Liver (tissue), 9 donors: ENCODE measurements around the gene GATA3. TPM values are rescaled to one million over a fixed set of nuclear protein-coding genes. Genes with fewer than 3 reads are reported as not detected.

Experiments
- DNase-seq: peaks from one replicate; pipeline ENCODE4 v3.0.0-alpha.2; 2017; ENCODE audit warnings: low spot score
- H3K27ac ChIP-seq, 2 donors: one replicate each; pipeline ENCODE4 v1.7.0; 2013; ENCODE audit warnings: inconsistent platforms in 2 of 2, low read length in 2 of 2, control low read depth in 1 of 2, low read depth in 1 of 2, mild to moderate bottlenecking in 1 of 2
- H3K27me3 ChIP-seq, 4 donors: one replicate each; pipeline versions ENCODE4 v1.6.1 to v1.7.0; 2013; ENCODE audit warnings: low read length in 3 of 4, inconsistent platforms in 1 of 4, mild to moderate bottlenecking in 1 of 4, moderate library complexity in 1 of 4; ENCODE audit not compliant: control insufficient read depth in 4 of 4, insufficient read depth in 4 of 4
- H3K36me3 ChIP-seq, 4 donors: one replicate each; pipeline versions ENCODE4 v1.6.1 to v1.7.0; 2013; ENCODE audit warnings: low read length in 3 of 4, mild to moderate bottlenecking in 3 of 4, low read depth in 1 of 4, moderate library complexity in 1 of 4; ENCODE audit not compliant: control insufficient read depth in 4 of 4, insufficient read depth in 3 of 4
- H3K4me1 ChIP-seq, 4 donors: one replicate each; pipeline versions ENCODE4 v1.6.1 to v1.7.0; 2013; ENCODE audit warnings: low read length in 3 of 4, mild to moderate bottlenecking in 3 of 4, moderate library complexity in 1 of 4; ENCODE audit not compliant: control insufficient read depth in 4 of 4, insufficient read depth in 4 of 4
- H3K4me3 ChIP-seq, 3 donors: one replicate each; pipeline versions ENCODE4 v1.6.1 to v1.7.0; 2013; ENCODE audit warnings: low read length in 3 of 3, control low read depth in 1 of 3, low read depth in 1 of 3, mild to moderate bottlenecking in 1 of 3
- H3K9ac ChIP-seq, 2 donors: one replicate each; pipeline ENCODE4 v1.7.0; 2013; ENCODE audit warnings: low read length in 2 of 2, mild to moderate bottlenecking in 2 of 2, moderate library complexity in 2 of 2, control low read depth in 1 of 2, low read depth in 1 of 2
- H3K9me3 ChIP-seq, 4 donors: one replicate each; pipeline versions ENCODE4 v1.6.1 to v1.7.0; 2013; ENCODE audit warnings: low read length in 3 of 4; ENCODE audit not compliant: control insufficient read depth in 4 of 4
- EGR1 ChIP-seq, 2 donors: IDR thresholded peaks; 2 replicates each; pipeline ENCODE4 v1.6.1; 2016 to 2018; ENCODE audit warnings: antibody characterized with exemption in 2 of 2, low read depth in 2 of 2
- FOXA1 ChIP-seq: IDR thresholded peaks from 2 replicates; pipeline ENCODE4 v1.6.1; 2016; ENCODE audit warnings: antibody characterized with exemption
- FOXA2 ChIP-seq: IDR thresholded peaks from 2 replicates; pipeline ENCODE4 v1.6.1; 2016; ENCODE audit warnings: antibody characterized with exemption
- GABPA ChIP-seq, 2 donors: IDR thresholded peaks in 1 of 2; conservative IDR thresholded peaks in 1 of 2; 2 replicates each; pipeline ENCODE4 v1.6.1; 2016; ENCODE audit warnings: antibody characterized with exemption in 2 of 2, mild to moderate bottlenecking in 1 of 2, moderate library complexity in 1 of 2
- HNF4A ChIP-seq, 2 donors: conservative IDR thresholded peaks; 2 replicates each; pipeline ENCODE4 v1.6.1; 2016; ENCODE audit warnings: antibody characterized with exemption in 2 of 2, mild to moderate bottlenecking in 2 of 2
- HNF4G ChIP-seq: IDR thresholded peaks from 2 replicates; pipeline ENCODE4 v1.6.1; 2016; ENCODE audit warnings: antibody characterized with exemption
- JUND ChIP-seq, 2 donors: IDR thresholded peaks; 2 replicates each; pipeline ENCODE4 v1.6.1; 2016; ENCODE audit warnings: antibody characterized with exemption in 2 of 2
- NR2F2 ChIP-seq: IDR thresholded peaks from 2 replicates; pipeline ENCODE4 v1.6.1; 2016; ENCODE audit warnings: antibody characterized with exemption
- RAD21 ChIP-seq, 2 donors: IDR thresholded peaks; 2 replicates each; pipeline ENCODE4 v1.6.1; 2016; ENCODE audit warnings: antibody characterized with exemption in 2 of 2, mild to moderate bottlenecking in 2 of 2
- RXRA ChIP-seq, 2 donors: IDR thresholded peaks; 2 replicates each; pipeline ENCODE4 v1.6.1; 2017 to 2018; ENCODE audit warnings: antibody characterized with exemption in 2 of 2, mild to moderate bottlenecking in 1 of 2
- SP1 ChIP-seq: IDR thresholded peaks from 2 replicates; pipeline ENCODE4 v1.6.1; 2018; ENCODE audit warnings: antibody characterized with exemption, mild to moderate bottlenecking
- TAF1 ChIP-seq: conservative IDR thresholded peaks from 2 replicates; pipeline ENCODE4 v1.6.1; 2016; ENCODE audit warnings: antibody characterized with exemption, mild to moderate bottlenecking
- YY1 ChIP-seq: IDR thresholded peaks from 2 replicates; pipeline ENCODE4 v1.6.1; 2016; ENCODE audit warnings: antibody characterized with exemption, mild to moderate bottlenecking
- WGBS: extraction: QIAGEN DNeasy Blood & Tissue Kit; methylation state at CpG from one replicate; pipeline ENCODE4 v1.1.7; 2013; 5-methylcytosine and 5-hydroxymethylcytosine counted together
- polyA plus RNA-seq, 2 donors: library from polyadenylated mRNA; stranded (reverse) in 1 of 2; unstranded in 1 of 2; fragments of 200-250 nt in 1 of 2; fragments of >200 nt in 1 of 2; fragmentation: Nextera tagmentation in 1 of 2; extraction: Ambion mirVana in 1 of 2; gene quantifications; one replicate each; pipeline versions ENCODE4 v1.2.1 to v1.2.3, GENCODE V29; 2013 to 2015
- total RNA-seq, 2 donors: library from RNA; depleted of rRNA; stranded (reverse); fragments of >200 nt; gene quantifications; one replicate each; pipeline ENCODE4 v1.2.3, GENCODE V29; 2014
- TF ChIP-seq, protein P1 (sequence below): fragments of 150-350 bp; IDR thresholded peaks from 2 replicates; pipeline ENCODE4 v1.5.1; 2017; ENCODE audit warnings: improper control_type of control experiment, low read depth, low read length; ENCODE audit not compliant: missing input control
- TF ChIP-seq, protein P2 (sequence below): IDR thresholded peaks from 2 replicates; pipeline ENCODE4 v1.6.1; 2016; ENCODE audit warnings: antibody characterized with exemption
- TF ChIP-seq, protein P3 (sequence below): IDR thresholded peaks from 2 replicates; pipeline ENCODE4 v1.6.1; 2016; ENCODE audit warnings: antibody characterized with exemption, mild to moderate bottlenecking
- TF ChIP-seq, protein P4 (sequence below): IDR thresholded peaks from 2 replicates; pipeline ENCODE4 v1.6.1; 2016; ENCODE audit warnings: antibody characterized with exemption
- TF ChIP-seq, protein P5 (sequence below): IDR thresholded peaks from 2 replicates; pipeline ENCODE4 v1.6.1; 2016; ENCODE audit warnings: antibody characterized with exemption
- donor health status: healthy.
- donor health status: healthy.
- donor health status: healthy.
- donor health status: healthy.
- donor health status: healthy.

The GATA3 gene
- total and polyA plus RNA-seq, 4 donors: 0.08 to 0.51 (median 0.21) TPM

DNA sequence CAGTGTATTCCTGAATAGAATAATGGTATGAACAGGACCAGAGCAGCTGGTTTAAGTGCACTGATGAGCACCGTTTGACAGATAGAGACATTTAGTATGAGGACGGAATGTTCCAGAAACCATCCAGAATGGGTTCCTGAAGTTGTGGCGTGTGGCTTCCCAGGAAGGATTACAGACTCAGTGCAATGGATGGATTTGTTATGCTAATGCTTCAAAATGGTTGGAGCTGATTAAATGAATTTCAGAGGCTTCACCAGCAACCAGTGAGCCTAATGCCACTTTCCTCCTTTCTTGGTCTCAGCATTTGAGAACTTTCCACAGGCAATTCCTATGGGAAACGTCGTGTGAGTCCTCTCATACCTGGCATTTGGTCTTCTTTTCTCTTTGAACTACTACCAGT is 9.9 kb downstream of the GATA3 start:
- Histone ChIP-seq H3K9me3 (no peaks in the 10 kb centered on the region), H3K27me3 (peaks cover 0 to 2% (median 0%) of the 10 kb centered on the region in 4 donors), H3K4me3 (no peak overlapping the region), H3K27ac (no peak overlapping the region), H3K4me1 (no peaks in the 10 kb centered on the region), H3K36me3 (no peaks in the 10 kb centered on the region), H3K9ac (no peak overlapping the region)
- WGBS: 55% methylated on average over 5 of the region's 5 CpGs
- DNase-seq: no peak
- TF ChIP-seq YY1: no peak
- no peak for TF ChIP-seq GABPA (IDR thresholded peaks at IDR 0.05 in 1 of 2, conservative IDR thresholded peaks at IDR 0.05 in 1 of 2)
- no peak for TF ChIP-seq HNF4A (conservative IDR thresholded peaks at IDR 0.05)
- no peak for TF ChIP-seq NR2F2
- TF ChIP-seq, protein P1, sequence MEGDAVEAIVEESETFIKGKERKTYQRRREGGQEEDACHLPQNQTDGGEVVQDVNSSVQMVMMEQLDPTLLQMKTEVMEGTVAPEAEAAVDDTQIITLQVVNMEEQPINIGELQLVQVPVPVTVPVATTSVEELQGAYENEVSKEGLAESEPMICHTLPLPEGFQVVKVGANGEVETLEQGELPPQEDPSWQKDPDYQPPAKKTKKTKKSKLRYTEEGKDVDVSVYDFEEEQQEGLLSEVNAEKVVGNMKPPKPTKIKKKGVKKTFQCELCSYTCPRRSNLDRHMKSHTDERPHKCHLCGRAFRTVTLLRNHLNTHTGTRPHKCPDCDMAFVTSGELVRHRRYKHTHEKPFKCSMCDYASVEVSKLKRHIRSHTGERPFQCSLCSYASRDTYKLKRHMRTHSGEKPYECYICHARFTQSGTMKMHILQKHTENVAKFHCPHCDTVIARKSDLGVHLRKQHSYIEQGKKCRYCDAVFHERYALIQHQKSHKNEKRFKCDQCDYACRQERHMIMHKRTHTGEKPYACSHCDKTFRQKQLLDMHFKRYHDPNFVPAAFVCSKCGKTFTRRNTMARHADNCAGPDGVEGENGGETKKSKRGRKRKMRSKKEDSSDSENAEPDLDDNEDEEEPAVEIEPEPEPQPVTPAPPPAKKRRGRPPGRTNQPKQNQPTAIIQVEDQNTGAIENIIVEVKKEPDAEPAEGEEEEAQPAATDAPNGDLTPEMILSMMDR: no peak
- no peak for TF ChIP-seq FOXA1
- no peak for TF ChIP-seq FOXA2
- no peak for TF ChIP-seq TAF1
- TF ChIP-seq, protein P2, sequence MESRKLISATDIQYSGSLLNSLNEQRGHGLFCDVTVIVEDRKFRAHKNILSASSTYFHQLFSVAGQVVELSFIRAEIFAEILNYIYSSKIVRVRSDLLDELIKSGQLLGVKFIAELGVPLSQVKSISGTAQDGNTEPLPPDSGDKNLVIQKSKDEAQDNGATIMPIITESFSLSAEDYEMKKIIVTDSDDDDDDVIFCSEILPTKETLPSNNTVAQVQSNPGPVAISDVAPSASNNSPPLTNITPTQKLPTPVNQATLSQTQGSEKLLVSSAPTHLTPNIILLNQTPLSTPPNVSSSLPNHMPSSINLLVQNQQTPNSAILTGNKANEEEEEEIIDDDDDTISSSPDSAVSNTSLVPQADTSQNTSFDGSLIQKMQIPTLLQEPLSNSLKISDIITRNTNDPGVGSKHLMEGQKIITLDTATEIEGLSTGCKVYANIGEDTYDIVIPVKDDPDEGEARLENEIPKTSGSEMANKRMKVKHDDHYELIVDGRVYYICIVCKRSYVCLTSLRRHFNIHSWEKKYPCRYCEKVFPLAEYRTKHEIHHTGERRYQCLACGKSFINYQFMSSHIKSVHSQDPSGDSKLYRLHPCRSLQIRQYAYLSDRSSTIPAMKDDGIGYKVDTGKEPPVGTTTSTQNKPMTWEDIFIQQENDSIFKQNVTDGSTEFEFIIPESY: no peak
- TF ChIP-seq SP1: no peak
- no peak for TF ChIP-seq JUND (IDR thresholded peaks at IDR 0.05)
- TF ChIP-seq HNF4G: no peak
- TF ChIP-seq RXRA (IDR thresholded peaks at IDR 0.05): no peak
- no peak for TF ChIP-seq RAD21 (IDR thresholded peaks at IDR 0.05)
- TF ChIP-seq EGR1 (IDR thresholded peaks at IDR 0.05; ENCODE audit: low read depth in 2 of 2): no peak
- TF ChIP-seq, protein P3, sequence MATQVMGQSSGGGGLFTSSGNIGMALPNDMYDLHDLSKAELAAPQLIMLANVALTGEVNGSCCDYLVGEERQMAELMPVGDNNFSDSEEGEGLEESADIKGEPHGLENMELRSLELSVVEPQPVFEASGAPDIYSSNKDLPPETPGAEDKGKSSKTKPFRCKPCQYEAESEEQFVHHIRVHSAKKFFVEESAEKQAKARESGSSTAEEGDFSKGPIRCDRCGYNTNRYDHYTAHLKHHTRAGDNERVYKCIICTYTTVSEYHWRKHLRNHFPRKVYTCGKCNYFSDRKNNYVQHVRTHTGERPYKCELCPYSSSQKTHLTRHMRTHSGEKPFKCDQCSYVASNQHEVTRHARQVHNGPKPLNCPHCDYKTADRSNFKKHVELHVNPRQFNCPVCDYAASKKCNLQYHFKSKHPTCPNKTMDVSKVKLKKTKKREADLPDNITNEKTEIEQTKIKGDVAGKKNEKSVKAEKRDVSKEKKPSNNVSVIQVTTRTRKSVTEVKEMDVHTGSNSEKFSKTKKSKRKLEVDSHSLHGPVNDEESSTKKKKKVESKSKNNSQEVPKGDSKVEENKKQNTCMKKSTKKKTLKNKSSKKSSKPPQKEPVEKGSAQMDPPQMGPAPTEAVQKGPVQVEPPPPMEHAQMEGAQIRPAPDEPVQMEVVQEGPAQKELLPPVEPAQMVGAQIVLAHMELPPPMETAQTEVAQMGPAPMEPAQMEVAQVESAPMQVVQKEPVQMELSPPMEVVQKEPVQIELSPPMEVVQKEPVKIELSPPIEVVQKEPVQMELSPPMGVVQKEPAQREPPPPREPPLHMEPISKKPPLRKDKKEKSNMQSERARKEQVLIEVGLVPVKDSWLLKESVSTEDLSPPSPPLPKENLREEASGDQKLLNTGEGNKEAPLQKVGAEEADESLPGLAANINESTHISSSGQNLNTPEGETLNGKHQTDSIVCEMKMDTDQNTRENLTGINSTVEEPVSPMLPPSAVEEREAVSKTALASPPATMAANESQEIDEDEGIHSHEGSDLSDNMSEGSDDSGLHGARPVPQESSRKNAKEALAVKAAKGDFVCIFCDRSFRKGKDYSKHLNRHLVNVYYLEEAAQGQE: no peak
- TF ChIP-seq, protein P4, sequence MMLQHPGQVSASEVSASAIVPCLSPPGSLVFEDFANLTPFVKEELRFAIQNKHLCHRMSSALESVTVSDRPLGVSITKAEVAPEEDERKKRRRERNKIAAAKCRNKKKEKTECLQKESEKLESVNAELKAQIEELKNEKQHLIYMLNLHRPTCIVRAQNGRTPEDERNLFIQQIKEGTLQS: no peak
- TF ChIP-seq, protein P5, sequence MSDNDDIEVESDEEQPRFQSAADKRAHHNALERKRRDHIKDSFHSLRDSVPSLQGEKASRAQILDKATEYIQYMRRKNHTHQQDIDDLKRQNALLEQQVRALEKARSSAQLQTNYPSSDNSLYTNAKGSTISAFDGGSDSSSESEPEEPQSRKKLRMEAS: no peak
